K562 (cell line): Measurements from ENCODE around the gene GNG7. TPM values are rescaled to one million over a fixed set of nuclear protein-coding genes. Genes with fewer than 3 reads are reported as not detected.

Experiments
- BACH1 ChIP-seq: fragments of 200-800 bp; sonication (Bioruptor generic); IDR thresholded peaks from 2 replicates; pipeline ENCODE4 v1.6.1; 2016; ENCODE audit warnings: missing genetic modification characterization, missing compliant biosample characterization
- DPF2 ChIP-seq: fragments of 450-650 bp; IDR thresholded peaks from 2 replicates; pipeline ENCODE4 v1.6.1; 2016
- MAZ ChIP-seq, 2 experiments: fragments of 450-650 bp in 1 of 2; sonication (generic) in 1 of 2; formaldehyde crosslinking; IDR thresholded peaks in 1 of 2; conservative IDR thresholded peaks in 1 of 2; 2 replicates each; pipeline versions ENCODE4 v1.4.0 to v1.5.0; 2020; ENCODE audit warnings: mild to moderate bottlenecking in 1 of 2, missing genetic modification reagents in 1 of 2
- MTA1 ChIP-seq: fragments of 450-650 bp; IDR thresholded peaks from 2 replicates; pipeline ENCODE4 v1.6.1; 2017; ENCODE audit warnings: borderline replicate concordance
- MTA3 ChIP-seq: fragments of 450-650 bp; formaldehyde crosslinking; IDR thresholded peaks from 2 replicates; pipeline ENCODE4 v1.6.1; 2017; ENCODE audit warnings: mild to moderate bottlenecking, borderline replicate concordance
- SIN3A ChIP-seq, 2 experiments: fragments of 150-350 bp in 1 of 2; IDR thresholded peaks; 2 replicates each; pipeline ENCODE4 v1.6.1; 2011 to 2016; ENCODE audit warnings: borderline replicate concordance in 2 of 2, low read depth in 2 of 2, low read length in 2 of 2, mild to moderate bottlenecking in 2 of 2, moderate library complexity in 2 of 2; ENCODE audit not compliant: control insufficient read depth in 1 of 2
- SRF ChIP-seq, 2 experiments: fragments of 250-450, 450-650 bp in 1 of 2; sonication (Bioruptor Pico) in 1 of 2; sonication (generic) in 1 of 2; formaldehyde crosslinking; IDR thresholded peaks; 2 replicates each; pipeline versions ENCODE4 v1.5.0 to v1.5.1; 2020 to 2022; ENCODE audit warnings: mild to moderate bottlenecking in 1 of 2, missing genetic modification reagents in 1 of 2
- TAL1 ChIP-seq: fragments of 450-650 bp; IDR thresholded peaks from 2 replicates; pipeline ENCODE4 v1.6.1; 2016; ENCODE audit warnings: mild to moderate bottlenecking
- TEAD1 ChIP-seq, 2 experiments: fragments of 450-650 bp in 1 of 2; sonication (generic) in 1 of 2; formaldehyde crosslinking; IDR thresholded peaks; 2 replicates each; pipeline versions ENCODE4 v1.4.0 to v1.8.0; 2020 to 2022; ENCODE audit warnings: mild to moderate bottlenecking in 2 of 2, missing genetic modification reagents in 1 of 2
- ZEB2 ChIP-seq: fragments of 450-650 bp; IDR thresholded peaks from 2 replicates; pipeline ENCODE4 v1.6.1; 2016
- ZNF707 ChIP-seq: fragments of 250-450 bp; sonication (Bioruptor Pico); conservative IDR thresholded peaks from 2 replicates; pipeline ENCODE4 v1.8.0; 2022; ENCODE audit warnings: inconsistent platforms, mild to moderate bottlenecking, moderate library complexity
- polyA plus RNA-seq, 8 experiments: library from polyadenylated mRNA; depleted of rRNA in 4 of 8; stranded (reverse) in 5 of 8; unstranded in 3 of 8; fragments of >200 nt; fragmentation: Nextera tagmentation in 2 of 8; fragmentation: Illumina TruSeq in 1 of 8; extraction: Ambion mirVana in 2 of 8; extraction: Trizol in 1 of 8; gene quantifications; 2 replicates each; pipeline versions ENCODE4 v1.2.1 to v1.2.3, GENCODE V29; 2011 to 2014; ENCODE audit warnings: inconsistent platforms in 1 of 8, missing spikeins in 1 of 8
- total RNA-seq, 7 experiments: library from RNA; depleted of rRNA in 6 of 7; stranded (reverse); fragments of >200 nt in 6 of 7; fragmentation: Illumina TruSeq in 2 of 7; extraction: Trizol in 2 of 7; gene quantifications; 2 replicates each; pipeline versions ENCODE4 v1.2.1 to v1.2.3, GENCODE V29; 2011 to 2021; ENCODE audit warnings: low replicate concordance in 1 of 7
- TF ChIP-seq, protein P1 (sequence below): fragments of 450-650 bp; IDR thresholded peaks from 2 replicates; pipeline ENCODE4 v1.6.1; 2018; ENCODE audit not compliant: partially characterized antibody
- TF ChIP-seq, protein P2 (sequence below): fragments of 450-650 bp; IDR thresholded peaks from 2 replicates; pipeline ENCODE4 v1.6.1; 2016
- TF ChIP-seq, protein P3 (sequence below), 2 experiments: fragments of 450-650 bp; IDR thresholded peaks; 2 replicates each; pipeline ENCODE4 v1.6.1; 2016
- TF ChIP-seq, protein P4 (sequence below): fragments of 150-350 bp; IDR thresholded peaks from 2 replicates; pipeline ENCODE4 v1.6.1; 2014; ENCODE audit warnings: low read depth, mild to moderate bottlenecking, low read length, borderline replicate concordance
- TF ChIP-seq, protein P5 (sequence below): fragments of 450-650 bp; IDR thresholded peaks from 2 replicates; pipeline ENCODE4 v1.6.1; 2016; ENCODE audit warnings: antibody characterized with exemption

The GNG7 gene
- total and polyA plus RNA-seq, 9 of the 15 experiments (the other 6 are each of a cell fraction or from before 2014, with no cell fraction given) = 0.01 to 0.20 (median 0.06) TPM; not detected in 1

DNA sequence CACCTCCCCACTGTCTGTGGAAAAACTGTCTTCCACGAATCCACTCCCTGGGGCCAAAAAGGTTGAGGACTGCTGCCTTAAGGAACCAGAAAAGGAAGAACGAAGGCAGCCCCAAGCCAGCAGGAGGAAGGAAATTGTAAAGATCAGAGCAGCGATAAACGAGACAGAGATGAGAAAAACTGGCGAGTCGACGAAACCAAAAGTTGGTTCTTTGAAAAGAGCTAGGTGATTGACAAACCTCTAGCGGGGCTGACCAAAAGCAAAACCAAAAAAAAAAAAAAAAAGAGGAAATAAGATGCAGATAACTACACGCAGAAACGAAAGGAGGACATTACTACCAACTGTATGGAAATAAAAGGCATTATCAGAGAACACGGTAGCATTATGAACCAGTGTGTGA, 149.6 kb downstream of the GNG7 start (continued):
- TF ChIP-seq, protein P1, sequence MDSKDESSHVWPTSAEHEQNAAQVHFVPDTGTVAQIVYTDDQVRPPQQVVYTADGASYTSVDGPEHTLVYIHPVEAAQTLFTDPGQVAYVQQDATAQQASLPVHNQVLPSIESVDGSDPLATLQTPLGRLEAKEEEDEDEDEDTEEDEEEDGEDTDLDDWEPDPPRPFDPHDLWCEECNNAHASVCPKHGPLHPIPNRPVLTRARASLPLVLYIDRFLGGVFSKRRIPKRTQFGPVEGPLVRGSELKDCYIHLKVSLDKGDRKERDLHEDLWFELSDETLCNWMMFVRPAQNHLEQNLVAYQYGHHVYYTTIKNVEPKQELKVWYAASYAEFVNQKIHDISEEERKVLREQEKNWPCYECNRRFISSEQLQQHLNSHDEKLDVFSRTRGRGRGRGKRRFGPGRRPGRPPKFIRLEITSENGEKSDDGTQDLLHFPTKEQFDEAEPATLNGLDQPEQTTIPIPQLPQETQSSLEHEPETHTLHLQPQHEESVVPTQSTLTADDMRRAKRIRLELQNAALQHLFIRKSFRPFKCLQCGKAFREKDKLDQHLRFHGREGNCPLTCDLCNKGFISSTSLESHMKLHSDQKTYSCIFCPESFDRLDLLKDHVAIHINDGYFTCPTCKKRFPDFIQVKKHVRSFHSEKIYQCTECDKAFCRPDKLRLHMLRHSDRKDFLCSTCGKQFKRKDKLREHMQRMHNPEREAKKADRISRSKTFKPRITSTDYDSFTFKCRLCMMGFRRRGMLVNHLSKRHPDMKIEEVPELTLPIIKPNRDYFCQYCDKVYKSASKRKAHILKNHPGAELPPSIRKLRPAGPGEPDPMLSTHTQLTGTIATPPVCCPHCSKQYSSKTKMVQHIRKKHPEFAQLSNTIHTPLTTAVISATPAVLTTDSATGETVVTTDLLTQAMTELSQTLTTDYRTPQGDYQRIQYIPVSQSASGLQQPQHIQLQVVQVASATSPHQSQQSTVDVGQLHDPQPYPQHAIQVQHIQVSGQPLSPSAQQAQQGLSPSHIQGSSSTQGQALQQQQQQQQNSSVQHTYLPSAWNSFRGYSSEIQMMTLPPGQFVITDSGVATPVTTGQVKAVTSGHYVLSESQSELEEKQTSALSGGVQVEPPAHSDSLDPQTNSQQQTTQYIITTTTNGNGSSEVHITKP = peak; percentile 73
- TF ChIP-seq, protein P2, sequence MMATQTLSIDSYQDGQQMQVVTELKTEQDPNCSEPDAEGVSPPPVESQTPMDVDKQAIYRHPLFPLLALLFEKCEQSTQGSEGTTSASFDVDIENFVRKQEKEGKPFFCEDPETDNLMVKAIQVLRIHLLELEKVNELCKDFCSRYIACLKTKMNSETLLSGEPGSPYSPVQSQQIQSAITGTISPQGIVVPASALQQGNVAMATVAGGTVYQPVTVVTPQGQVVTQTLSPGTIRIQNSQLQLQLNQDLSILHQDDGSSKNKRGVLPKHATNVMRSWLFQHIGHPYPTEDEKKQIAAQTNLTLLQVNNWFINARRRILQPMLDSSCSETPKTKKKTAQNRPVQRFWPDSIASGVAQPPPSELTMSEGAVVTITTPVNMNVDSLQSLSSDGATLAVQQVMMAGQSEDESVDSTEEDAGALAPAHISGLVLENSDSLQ = peak; percentile 93
- TF ChIP-seq SIN3A (IDR thresholded peaks at IDR 0.05; ENCODE audit: borderline replicate concordance in 2 of 2, control insufficient read depth in 1 of 2, low read depth in 2 of 2, low read length in 2 of 2) (no peak), TEAD1 (CRISPR knock-in tag; IDR thresholded peaks at IDR 0.05) (no peak), TAL1 (no peak; the same call in 1 of the 2 replicates), MTA3 (peak; percentile 27; the same call in 1 of the 2 replicates), ZNF707 (CRISPR knock-in tag) (no peak), DPF2 (0 out of 2 replicates have a peak, but pooled peaks have one; percentile 41), MAZ (CRISPR knock-in tag; conservative IDR thresholded peaks at IDR 0.05 in 1 of 2, IDR thresholded peaks at IDR 0.05 in 1 of 2) (0 out of 4 replicates have a peak, but pooled peaks of 1 of the 2 experiments have one; percentile 40), MTA1 (peak; percentile 71; the same call in 1 of the 2 replicates), SRF (CRISPR knock-in tag; IDR thresholded peaks at IDR 0.05) (no peak), BACH1 (peak; percentile 25; the same call in 1 of the 2 replicates), ZEB2 (peak; percentile 61; the same call in 1 of the 2 replicates)
- TF ChIP-seq, protein P3, sequence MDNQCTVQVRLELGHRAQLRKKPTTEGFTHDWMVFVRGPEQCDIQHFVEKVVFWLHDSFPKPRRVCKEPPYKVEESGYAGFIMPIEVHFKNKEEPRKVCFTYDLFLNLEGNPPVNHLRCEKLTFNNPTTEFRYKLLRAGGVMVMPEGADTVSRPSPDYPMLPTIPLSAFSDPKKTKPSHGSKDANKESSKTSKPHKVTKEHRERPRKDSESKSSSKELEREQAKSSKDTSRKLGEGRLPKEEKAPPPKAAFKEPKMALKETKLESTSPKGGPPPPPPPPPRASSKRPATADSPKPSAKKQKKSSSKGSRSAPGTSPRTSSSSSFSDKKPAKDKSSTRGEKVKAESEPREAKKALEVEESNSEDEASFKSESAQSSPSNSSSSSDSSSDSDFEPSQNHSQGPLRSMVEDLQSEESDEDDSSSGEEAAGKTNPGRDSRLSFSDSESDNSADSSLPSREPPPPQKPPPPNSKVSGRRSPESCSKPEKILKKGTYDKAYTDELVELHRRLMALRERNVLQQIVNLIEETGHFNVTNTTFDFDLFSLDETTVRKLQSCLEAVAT (IDR thresholded peaks at IDR 0.05) = no peak
- TF ChIP-seq, protein P4, sequence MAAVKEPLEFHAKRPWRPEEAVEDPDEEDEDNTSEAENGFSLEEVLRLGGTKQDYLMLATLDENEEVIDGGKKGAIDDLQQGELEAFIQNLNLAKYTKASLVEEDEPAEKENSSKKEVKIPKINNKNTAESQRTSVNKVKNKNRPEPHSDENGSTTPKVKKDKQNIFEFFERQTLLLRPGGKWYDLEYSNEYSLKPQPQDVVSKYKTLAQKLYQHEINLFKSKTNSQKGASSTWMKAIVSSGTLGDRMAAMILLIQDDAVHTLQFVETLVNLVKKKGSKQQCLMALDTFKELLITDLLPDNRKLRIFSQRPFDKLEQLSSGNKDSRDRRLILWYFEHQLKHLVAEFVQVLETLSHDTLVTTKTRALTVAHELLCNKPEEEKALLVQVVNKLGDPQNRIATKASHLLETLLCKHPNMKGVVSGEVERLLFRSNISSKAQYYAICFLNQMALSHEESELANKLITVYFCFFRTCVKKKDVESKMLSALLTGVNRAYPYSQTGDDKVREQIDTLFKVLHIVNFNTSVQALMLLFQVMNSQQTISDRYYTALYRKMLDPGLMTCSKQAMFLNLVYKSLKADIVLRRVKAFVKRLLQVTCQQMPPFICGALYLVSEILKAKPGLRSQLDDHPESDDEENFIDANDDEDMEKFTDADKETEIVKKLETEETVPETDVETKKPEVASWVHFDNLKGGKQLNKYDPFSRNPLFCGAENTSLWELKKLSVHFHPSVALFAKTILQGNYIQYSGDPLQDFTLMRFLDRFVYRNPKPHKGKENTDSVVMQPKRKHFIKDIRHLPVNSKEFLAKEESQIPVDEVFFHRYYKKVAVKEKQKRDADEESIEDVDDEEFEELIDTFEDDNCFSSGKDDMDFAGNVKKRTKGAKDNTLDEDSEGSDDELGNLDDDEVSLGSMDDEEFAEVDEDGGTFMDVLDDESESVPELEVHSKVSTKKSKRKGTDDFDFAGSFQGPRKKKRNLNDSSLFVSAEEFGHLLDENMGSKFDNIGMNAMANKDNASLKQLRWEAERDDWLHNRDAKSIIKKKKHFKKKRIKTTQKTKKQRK = no peak
- TF ChIP-seq, protein P5, sequence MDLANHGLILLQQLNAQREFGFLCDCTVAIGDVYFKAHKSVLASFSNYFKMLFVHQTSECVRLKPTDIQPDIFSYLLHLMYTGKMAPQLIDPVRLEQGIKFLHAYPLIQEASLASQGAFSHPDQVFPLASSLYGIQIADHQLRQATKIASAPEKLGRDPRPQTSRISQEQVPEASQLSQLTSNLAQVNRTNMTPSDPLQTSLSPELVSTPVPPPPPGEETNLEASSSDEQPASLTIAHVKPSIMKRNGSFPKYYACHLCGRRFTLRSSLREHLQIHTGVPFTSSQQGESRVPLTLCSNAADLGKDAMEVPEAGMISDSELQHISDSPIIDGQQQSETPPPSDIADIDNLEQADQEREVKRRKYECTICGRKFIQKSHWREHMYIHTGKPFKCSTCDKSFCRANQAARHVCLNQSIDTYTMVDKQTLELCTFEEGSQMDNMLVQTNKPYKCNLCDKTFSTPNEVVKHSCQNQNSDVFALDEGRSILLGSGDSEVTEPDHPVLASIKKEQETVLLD = no peak
